ENCODE data around the gene PPP4R3A. TPM values are rescaled to one million over a fixed set of nuclear protein-coding genes. Genes with fewer than 3 reads are reported as not detected.
A peak's percentile ranks its signal among the peaks of the same experiment; 100 is the strongest.

Gene PPP4R3A
- total RNA-seq, 3 donors from 2014 or later (not counting 1 experiment from before 2014, with no cell fraction given): 168 to 216 (median 180) TPM

- Mint-ChIP-seq H3K36me3 (no peaks in the 10 kb centered on the region), H3K9me3 (no peaks in the 10 kb centered on the region), H3K27ac (peak overlapping the region; percentile 80 to 99), H3K4me3 (peak overlapping the region; percentile 55), H3K4me1 (peaks cover 39 to 45% of the 10 kb centered on the region in 2 donors), H3K27me3 (ENCODE audit: low read depth in 2 of 2) (no peaks in the 10 kb centered on the region)
- H3K27me3 ChIP-seq (ENCODE audit: control insufficient read depth, insufficient read depth, low read length): no peaks in the 10 kb centered on the region
- peak; percentile 98 for TF ChIP-seq CTCF (IDR thresholded peaks at IDR 0.05)
- H3K27ac ChIP-seq (ENCODE audit: low read length): peak overlapping the region; percentile 70
- H3K4me1 ChIP-seq (ENCODE audit: control insufficient read depth, insufficient read depth, low read length): peaks cover 37% of the 10 kb centered on the region
- peaks cover 13% of the 10 kb centered on the region for H3K36me3 ChIP-seq (ENCODE audit: control insufficient read depth, insufficient read depth, low read length)
- H3K4me3 ChIP-seq (ENCODE audit: low read length): peak overlapping the region; percentile 27
- ATAC-seq (peak; percentile 32 to 61 (median 36)), DNase-seq (peak; percentile 81 to 92)
- under 1% methylated on average over 42 of the region's 42 CpGs for WGBS (ENCODE audit: insufficient coverage)
- intact Hi-C loops (cut with micrococcal nuclease): loop anchor here (1.0 to 5.0 kb wide), 4 partner anchors 92 to 356 kb away; partner anchors contain the start of genes PPP4R3A and RPS6KA5
- no peaks in the 10 kb centered on the region for H3K9me3 ChIP-seq (ENCODE audit: control insufficient read depth, insufficient read depth, low read length)
These were observed 91.6 kb downstream of the PPP4R3A start for GRCh38 chr14:91418387-91419043.

GRCh38 chr14:91417983-91418386 lies 92.1 kb downstream of the PPP4R3A start:
- Mint-ChIP-seq H3K9me3 (no peaks in the 10 kb centered on the region), H3K27me3 (ENCODE audit: low read depth in 2 of 2) (no peaks in the 10 kb centered on the region), H3K4me1 (peaks cover 44 to 50% of the 10 kb centered on the region in 2 donors), H3K36me3 (no peaks in the 10 kb centered on the region), H3K27ac (peak overlapping the region; percentile 80 to 99), H3K4me3 (peak overlapping the region; percentile 55)
- under 1% methylated on average over 53 of the region's 53 CpGs for WGBS (ENCODE audit: insufficient coverage)
- Histone ChIP-seq H3K4me1 (ENCODE audit: control insufficient read depth, insufficient read depth, low read length) (peaks cover 42% of the 10 kb centered on the region), H3K27me3 (ENCODE audit: control insufficient read depth, insufficient read depth, low read length) (no peaks in the 10 kb centered on the region), H3K9me3 (ENCODE audit: control insufficient read depth, insufficient read depth, low read length) (no peaks in the 10 kb centered on the region), H3K4me3 (ENCODE audit: low read length) (peak overlapping the region; percentile 27), H3K36me3 (ENCODE audit: control insufficient read depth, insufficient read depth, low read length) (peaks cover 19% of the 10 kb centered on the region), H3K27ac (ENCODE audit: low read length) (peak overlapping the region; percentile 70)
- no peak for TF ChIP-seq CTCF (IDR thresholded peaks at IDR 0.05)
- intact Hi-C loops (cut with micrococcal nuclease): loop anchor here (1.0 to 5.0 kb wide), 5 partner anchors 15 to 356 kb away; partner anchors contain the start of genes PPP4R3A and RPS6KA5
- ATAC-seq: peak; percentile 50 to 68 (median 60)
- peak in 1 of 2 donors; percentile 91 for DNase-seq

GRCh38 chr14:91417120-91417982 lies 92.8 kb downstream of the PPP4R3A start, which contains the start of gene CCDC88C:
TSS of gene CCDC88C (minus strand) at chr14:91417820. CDS start at chr14:91417690, 130 bp downstream.
- Histone ChIP-seq H3K27me3 (ENCODE audit: control insufficient read depth, insufficient read depth, low read length) (no peaks in the 10 kb centered on the region), H3K4me3 (ENCODE audit: low read length) (peak within 1 kb of the TSS; percentile 67), H3K4me1 (ENCODE audit: control insufficient read depth, insufficient read depth, low read length) (peaks cover 48% of the 10 kb centered on the region), H3K36me3 (ENCODE audit: control insufficient read depth, insufficient read depth, low read length) (peaks cover 22% of the 10 kb centered on the region), H3K9me3 (ENCODE audit: control insufficient read depth, insufficient read depth, low read length) (no peaks in the 10 kb centered on the region), H3K27ac (ENCODE audit: low read length) (peak within 1 kb of the TSS; percentile 83)
- H3K36me3 Mint-ChIP-seq: no peaks in the 10 kb centered on the region
- peak within 1 kb of the TSS; percentile 96 to 99 for H3K27ac Mint-ChIP-seq
- no peak for TF ChIP-seq CTCF (IDR thresholded peaks at IDR 0.05)
- under 1% methylated on average over 100 of the region's 103 CpGs for WGBS (ENCODE audit: insufficient coverage)
- H3K27me3 Mint-ChIP-seq (ENCODE audit: low read depth in 2 of 2): no peaks in the 10 kb centered on the region
- peak within 1 kb of the TSS; percentile 98 for H3K4me3 Mint-ChIP-seq
- ATAC-seq (peak; percentile 59 to 82 (median 70)), DNase-seq (peak; percentile 84 to 88)
- peaks cover 50 to 56% of the 10 kb centered on the region in 2 donors for H3K4me1 Mint-ChIP-seq
- H3K9me3 Mint-ChIP-seq: no peaks in the 10 kb centered on the region
- intact Hi-C loops (cut with micrococcal nuclease): loop anchor here (2.0 to 5.0 kb wide), 3 partner anchors 15 to 355 kb away; partner anchors contain the start of gene RPS6KA5

All from natural killer cell (primary cell).